IPS-15b (cell line): ENCODE data around the gene EVC2.

Source experiments
- H3K27me3 ChIP-seq: one replicate; pipeline ENCODE4 v1.6.1; 2013; ENCODE audit warnings: low read length; ENCODE audit not compliant: control insufficient read depth, insufficient read depth
- H3K36me3 ChIP-seq: one replicate; pipeline ENCODE4 v1.6.1; 2013; ENCODE audit warnings: low read length; ENCODE audit not compliant: control insufficient read depth, insufficient read depth
- H3K4me1 ChIP-seq: one replicate; pipeline ENCODE4 v1.6.1; 2013; ENCODE audit warnings: mild to moderate bottlenecking, low read length; ENCODE audit not compliant: control insufficient read depth, insufficient read depth
- H3K4me3 ChIP-seq: one replicate; pipeline ENCODE4 v1.5.1; 2013; ENCODE audit warnings: low read depth, low read length
- H3K9ac ChIP-seq: one replicate; pipeline ENCODE4 v1.6.1; 2013; ENCODE audit warnings: low read depth, mild to moderate bottlenecking, low read length
- H3K9me3 ChIP-seq: one replicate; pipeline ENCODE4 v1.6.1; 2013; ENCODE audit warnings: mild to moderate bottlenecking, low read length; ENCODE audit not compliant: control insufficient read depth, insufficient read depth

The EVC2 gene

GRCh38 chr4:5569451-5569850 is 138.9 kb downstream of the EVC2 start:
- no peak overlapping the region for H3K9ac ChIP-seq
- no peaks in the 10 kb centered on the region for H3K4me1 ChIP-seq
- no peaks in the 10 kb centered on the region for H3K27me3 ChIP-seq
- H3K9me3 ChIP-seq: no peaks in the 10 kb centered on the region
- no peak overlapping the region for H3K4me3 ChIP-seq
- no peaks in the 10 kb centered on the region for H3K36me3 ChIP-seq

GRCh38 chr4:5568931-5569330 is 139.4 kb downstream of the EVC2 start:
- Histone ChIP-seq H3K4me1 (no peaks in the 10 kb centered on the region), H3K27me3 (no peaks in the 10 kb centered on the region), H3K4me3 (no peak overlapping the region), H3K36me3 (no peaks in the 10 kb centered on the region), H3K9ac (no peak overlapping the region), H3K9me3 (no peaks in the 10 kb centered on the region)

GRCh38 chr4:5568336-5568735 is 140.0 kb downstream of the EVC2 start:
- Histone ChIP-seq H3K4me1 (no peaks in the 10 kb centered on the region), H3K4me3 (no peak overlapping the region), H3K27me3 (no peaks in the 10 kb centered on the region), H3K9ac (no peak overlapping the region), H3K36me3 (no peaks in the 10 kb centered on the region), H3K9me3 (no peaks in the 10 kb centered on the region)

- Histone ChIP-seq H3K27me3 (no peaks in the 10 kb centered on the region), H3K9me3 (no peaks in the 10 kb centered on the region), H3K4me1 (no peaks in the 10 kb centered on the region), H3K36me3 (no peaks in the 10 kb centered on the region), H3K9ac (no peak overlapping the region), H3K4me3 (no peak overlapping the region)
Measured at GRCh38 chr4:5566991-5567390, 141.4 kb downstream of the EVC2 start.

- Histone ChIP-seq H3K27me3 (no peaks in the 10 kb centered on the region), H3K36me3 (no peaks in the 10 kb centered on the region), H3K4me3 (no peak overlapping the region)
Measured at GRCh38 chr4:5566526-5566925, 141.8 kb downstream of the EVC2 start.

GRCh38 chr4:5563856-5564255 is 144.5 kb downstream of the EVC2 start:
- no peaks in the 10 kb centered on the region for H3K36me3 ChIP-seq
- H3K9me3 ChIP-seq: no peaks in the 10 kb centered on the region
- no peak overlapping the region for H3K4me3 ChIP-seq
- no peak overlapping the region for H3K9ac ChIP-seq
- H3K4me1 ChIP-seq: no peaks in the 10 kb centered on the region
- no peaks in the 10 kb centered on the region for H3K27me3 ChIP-seq

More at GRCh38 chr4:5566526-5566925, 141.8 kb downstream of the EVC2 start:
- Histone ChIP-seq H3K4me1 (no peaks in the 10 kb centered on the region), H3K9ac (no peak overlapping the region), H3K9me3 (no peaks in the 10 kb centered on the region)

- no peak overlapping the region for H3K9ac ChIP-seq
- H3K4me3 ChIP-seq: no peak overlapping the region
- H3K27me3 ChIP-seq: no peaks in the 10 kb centered on the region
- no peaks in the 10 kb centered on the region for H3K36me3 ChIP-seq
- no peaks in the 10 kb centered on the region for H3K4me1 ChIP-seq
- no peaks in the 10 kb centered on the region for H3K9me3 ChIP-seq
Measured at GRCh38 chr4:5562476-5562875, 145.9 kb downstream of the EVC2 start.

GRCh38 chr4:5561286-5561685 is 147.1 kb downstream of the EVC2 start:
- no peak overlapping the region for H3K9ac ChIP-seq
- no peaks in the 10 kb centered on the region for H3K9me3 ChIP-seq
- no peaks in the 10 kb centered on the region for H3K27me3 ChIP-seq
- no peaks in the 10 kb centered on the region for H3K4me1 ChIP-seq
- no peaks in the 10 kb centered on the region for H3K36me3 ChIP-seq
- H3K4me3 ChIP-seq: no peak overlapping the region

- H3K36me3 ChIP-seq: no peaks in the 10 kb centered on the region
- H3K4me1 ChIP-seq: no peaks in the 10 kb centered on the region
- no peak overlapping the region for H3K4me3 ChIP-seq
- no peaks in the 10 kb centered on the region for H3K9me3 ChIP-seq
- H3K27me3 ChIP-seq: no peaks in the 10 kb centered on the region
- H3K9ac ChIP-seq: no peak overlapping the region
Measured at GRCh38 chr4:5558502-5558901, 149.9 kb downstream of the EVC2 start.

GRCh38 chr4:5554376-5554775 is 154.0 kb downstream of the EVC2 start:
- H3K4me1 ChIP-seq: no peaks in the 10 kb centered on the region
- no peaks in the 10 kb centered on the region for H3K27me3 ChIP-seq
- no peak overlapping the region for H3K4me3 ChIP-seq
- H3K36me3 ChIP-seq: no peaks in the 10 kb centered on the region
- no peak overlapping the region for H3K9ac ChIP-seq
- H3K9me3 ChIP-seq: peaks cover 3% of the 10 kb centered on the region

- Histone ChIP-seq H3K27me3 (no peaks in the 10 kb centered on the region), H3K9ac (no peak overlapping the region), H3K9me3 (peaks cover 3% of the 10 kb centered on the region), H3K4me1 (no peaks in the 10 kb centered on the region), H3K36me3 (no peaks in the 10 kb centered on the region), H3K4me3 (no peak overlapping the region)
Measured at GRCh38 chr4:5553801-5554200, 154.6 kb downstream of the EVC2 start.

- Histone ChIP-seq H3K4me1 (no peaks in the 10 kb centered on the region), H3K4me3 (no peak overlapping the region), H3K27me3 (no peaks in the 10 kb centered on the region), H3K9ac (no peak overlapping the region), H3K9me3 (peaks cover 3% of the 10 kb centered on the region), H3K36me3 (no peaks in the 10 kb centered on the region)
Measured at GRCh38 chr4:5552451-5552850, 155.9 kb downstream of the EVC2 start.
